ENCODE measurements around the gene CRELD1.
"Not testable (repeated sequence)": the region's sequence is repeated elsewhere in the genome, so short reads cannot be mapped to it uniquely, and the experiment has no call there.

The CRELD1 gene

GRCh38 chr3:9897408-9898372 is 35.9 kb upstream of the CRELD1 start:
- Histone ChIP-seq H3K27ac (ENCODE audit: low read depth, low read length, poor library complexity, severe bottlenecking) (no peak overlapping the region), H2AFZ (ENCODE audit: low read length) (no peak overlapping the region), H3K4me2 (ENCODE audit: low read length) (no peak overlapping the region), H3K9ac (ENCODE audit: low read length) (no peak overlapping the region), H3K27me3 (ENCODE audit: insufficient read depth, low read length) (no peaks in the 10 kb centered on the region), H3K36me3 (ENCODE audit: insufficient read depth, low read length) (peaks cover 25% of the 10 kb centered on the region), H3K9me3 (ENCODE audit: low read length) (no peaks in the 10 kb centered on the region), H3K9me2 (ENCODE audit: low read depth, low read length) (no peaks in the 10 kb centered on the region), H3K4me3 (ENCODE audit: low read depth, low read length, poor library complexity, severe bottlenecking) (no peak overlapping the region), H3K79me2 (ENCODE audit: insufficient read depth, low read length) (no peaks in the 10 kb centered on the region), H3K4me1 (ENCODE audit: insufficient read depth, low read length, severe bottlenecking) (no peaks in the 10 kb centered on the region), H3F3A (ENCODE audit: insufficient read depth, low read length) (no peaks in the 10 kb centered on the region), H4K20me1 (ENCODE audit: insufficient read depth, low read length) (no peaks in the 10 kb centered on the region)
- TF ChIP-seq EZH2 (IDR thresholded peaks at IDR 0.05; ENCODE audit: borderline replicate concordance, low read length) (no peak), CTCF (IDR thresholded peaks at IDR 0.05; ENCODE audit: low read length) (no peak)

- Histone ChIP-seq H3K9ac (ENCODE audit: low read length) (no peak overlapping the region), H3F3A (ENCODE audit: insufficient read depth, low read length) (no peaks in the 10 kb centered on the region), H3K4me1 (ENCODE audit: insufficient read depth, low read length, severe bottlenecking) (no peaks in the 10 kb centered on the region), H3K9me2 (ENCODE audit: low read depth, low read length) (no peaks in the 10 kb centered on the region), H3K27me3 (ENCODE audit: insufficient read depth, low read length) (no peaks in the 10 kb centered on the region), H3K36me3 (ENCODE audit: insufficient read depth, low read length) (peaks cover 15% of the 10 kb centered on the region), H3K9me3 (ENCODE audit: low read length) (no peaks in the 10 kb centered on the region), H3K79me2 (ENCODE audit: insufficient read depth, low read length) (no peaks in the 10 kb centered on the region), H3K27ac (ENCODE audit: low read depth, low read length, poor library complexity, severe bottlenecking) (no peak overlapping the region), H2AFZ (ENCODE audit: low read length) (no peak overlapping the region), H3K4me2 (ENCODE audit: low read length) (no peak overlapping the region), H4K20me1 (ENCODE audit: insufficient read depth, low read length) (no peaks in the 10 kb centered on the region), H3K4me3 (ENCODE audit: low read depth, low read length, poor library complexity, severe bottlenecking) (no peak overlapping the region)
- TF ChIP-seq EZH2 (IDR thresholded peaks at IDR 0.05; ENCODE audit: borderline replicate concordance, low read length) (no peak), CTCF (IDR thresholded peaks at IDR 0.05; ENCODE audit: low read length) (no peak)
These were observed 35.0 kb upstream of the CRELD1 start for GRCh38 chr3:9898467-9899241.

GRCh38 chr3:9899289-9899791 is 34.3 kb upstream of the CRELD1 start:
- no peak overlapping the region for H3K27ac ChIP-seq (ENCODE audit: low read depth, low read length, poor library complexity, severe bottlenecking)
- H3K4me1 ChIP-seq (ENCODE audit: insufficient read depth, low read length, severe bottlenecking) = no peaks in the 10 kb centered on the region
- no peaks in the 10 kb centered on the region for H3K9me3 ChIP-seq (ENCODE audit: low read length)
- H3K36me3 ChIP-seq (ENCODE audit: insufficient read depth, low read length) = peaks cover 8% of the 10 kb centered on the region
- H3K9ac ChIP-seq (ENCODE audit: low read length) = no peak overlapping the region
- H4K20me1 ChIP-seq (ENCODE audit: insufficient read depth, low read length) = no peaks in the 10 kb centered on the region
- no peaks in the 10 kb centered on the region for H3K9me2 ChIP-seq (ENCODE audit: low read depth, low read length)
- no peaks in the 10 kb centered on the region for H3K79me2 ChIP-seq (ENCODE audit: insufficient read depth, low read length)
- no peak overlapping the region for H3K4me2 ChIP-seq (ENCODE audit: low read length)
- no peak overlapping the region for H3K4me3 ChIP-seq (ENCODE audit: low read depth, low read length, poor library complexity, severe bottlenecking)
- TF ChIP-seq EZH2 (IDR thresholded peaks at IDR 0.05; ENCODE audit: borderline replicate concordance, low read length) = no peak
- TF ChIP-seq CTCF (IDR thresholded peaks at IDR 0.05; ENCODE audit: low read length) = no peak
- H3K27me3 ChIP-seq (ENCODE audit: insufficient read depth, low read length) = no peaks in the 10 kb centered on the region
- H3F3A ChIP-seq (ENCODE audit: insufficient read depth, low read length) = no peaks in the 10 kb centered on the region
- no peak overlapping the region for H2AFZ ChIP-seq (ENCODE audit: low read length)

- H3K4me2 ChIP-seq (ENCODE audit: low read length); H3F3A ChIP-seq (ENCODE audit: insufficient read depth, low read length): not testable (repeated sequence)
These were observed 32.6 kb upstream of the CRELD1 start for GRCh38 chr3:9900965-9901415.

More at GRCh38 chr3:9900965-9901415, 32.6 kb upstream of the CRELD1 start:
- not testable (repeated sequence) for H3K9me2 ChIP-seq (ENCODE audit: low read depth, low read length); H4K20me1 ChIP-seq (ENCODE audit: insufficient read depth, low read length); H3K27ac ChIP-seq (ENCODE audit: low read depth, low read length, poor library complexity, severe bottlenecking); H3K36me3 ChIP-seq (ENCODE audit: insufficient read depth, low read length); H3K4me3 ChIP-seq (ENCODE audit: low read depth, low read length, poor library complexity, severe bottlenecking); H2AFZ ChIP-seq (ENCODE audit: low read length); H3K4me1 ChIP-seq (ENCODE audit: insufficient read depth, low read length, severe bottlenecking); H3K9ac ChIP-seq (ENCODE audit: low read length); H3K9me3 ChIP-seq (ENCODE audit: low read length); H3K79me2 ChIP-seq (ENCODE audit: insufficient read depth, low read length); H3K27me3 ChIP-seq (ENCODE audit: insufficient read depth, low read length)
